ENCODE measurements around the gene XXYLT1. TPM values are rescaled to one million over a fixed set of nuclear protein-coding genes. Genes with fewer than 3 reads are reported as not detected.
A peak's percentile ranks its signal among the peaks of the same experiment; 100 is the strongest.

XXYLT1 gene
- total and polyA plus RNA-seq, 9 donors, result 17.2 to 30.7 (median 23.9) TPM

GRCh38 chr3:195170496-195170895 is 100.5 kb downstream of the XXYLT1 start:
- Histone ChIP-seq H3K27ac (ENCODE audit: low read length) (no peak overlapping the region), H3K4me3 (ENCODE audit: low read length) (no peak overlapping the region)

GRCh38 chr3:195169011-195169649 is 101.8 kb downstream of the XXYLT1 start:
- H3K36me3 ChIP-seq (ENCODE audit: control insufficient read depth, insufficient read depth, low read length), result no peaks in the 10 kb centered on the region
- no peaks in the 10 kb centered on the region for H3K27me3 ChIP-seq (ENCODE audit: control insufficient read depth, insufficient read depth, low read length)
- no peaks in the 10 kb centered on the region for H3K9me3 ChIP-seq (replicated peaks; ENCODE audit: control insufficient read depth, low read depth, low read length)
- peaks cover 24% of the 10 kb centered on the region for H3K4me1 ChIP-seq (ENCODE audit: control insufficient read depth, insufficient read depth, low read length)
- 66% methylated on average over 17 of the region's 23 CpGs for WGBS (ENCODE audit: insufficient coverage)
- no peak overlapping the region for H3K27ac ChIP-seq (ENCODE audit: low read length)
- no peak overlapping the region for H3K4me3 ChIP-seq (ENCODE audit: low read length)
- DNase-seq, result no peak

More at GRCh38 chr3:195170496-195170895, 100.5 kb downstream of the XXYLT1 start:
- DNase-seq, result peak; percentile 40
- WGBS (ENCODE audit: insufficient coverage), result 79% methylated on average over 4 of the region's 5 CpGs
- H3K27me3 ChIP-seq (ENCODE audit: control insufficient read depth, insufficient read depth, low read length), result no peaks in the 10 kb centered on the region
- H3K36me3 ChIP-seq (ENCODE audit: control insufficient read depth, insufficient read depth, low read length), result peaks cover 2% of the 10 kb centered on the region
- peaks cover 24% of the 10 kb centered on the region for H3K4me1 ChIP-seq (ENCODE audit: control insufficient read depth, insufficient read depth, low read length)
- no peaks in the 10 kb centered on the region for H3K9me3 ChIP-seq (replicated peaks; ENCODE audit: control insufficient read depth, low read depth, low read length)

- Histone ChIP-seq H3K27me3 (ENCODE audit: control insufficient read depth, insufficient read depth, low read length) (no peaks in the 10 kb centered on the region), H3K4me3 (ENCODE audit: low read length) (no peak overlapping the region), H3K27ac (ENCODE audit: low read length) (no peak overlapping the region), H3K9me3 (replicated peaks; ENCODE audit: control insufficient read depth, low read depth, low read length) (no peaks in the 10 kb centered on the region), H3K4me1 (ENCODE audit: control insufficient read depth, insufficient read depth, low read length) (peaks cover 21% of the 10 kb centered on the region), H3K36me3 (ENCODE audit: control insufficient read depth, insufficient read depth, low read length) (no peaks in the 10 kb centered on the region)
- DNase-seq, result no peak
- no CpG with 5 or more reads among the region's 6 CpGs for WGBS (ENCODE audit: insufficient coverage)
Measured at GRCh38 chr3:195168009-195168762, 102.8 kb downstream of the XXYLT1 start.

- Histone ChIP-seq H3K9me3 (replicated peaks; ENCODE audit: control insufficient read depth, low read depth, low read length) (no peaks in the 10 kb centered on the region), H3K36me3 (ENCODE audit: control insufficient read depth, insufficient read depth, low read length) (no peaks in the 10 kb centered on the region), H3K4me1 (ENCODE audit: control insufficient read depth, insufficient read depth, low read length) (peaks cover 27% of the 10 kb centered on the region), H3K27ac (ENCODE audit: low read length) (no peak overlapping the region), H3K27me3 (ENCODE audit: control insufficient read depth, insufficient read depth, low read length) (no peaks in the 10 kb centered on the region), H3K4me3 (ENCODE audit: low read length) (no peak overlapping the region)
- WGBS (ENCODE audit: insufficient coverage), result no CpG with 5 or more reads among the region's 1 CpG
- no peak for DNase-seq
Measured at GRCh38 chr3:195165790-195166189, 105.2 kb downstream of the XXYLT1 start.

- H3K4me1 ChIP-seq (ENCODE audit: control insufficient read depth, insufficient read depth, low read length), result peaks cover 29% of the 10 kb centered on the region
- no peaks in the 10 kb centered on the region for H3K9me3 ChIP-seq (replicated peaks; ENCODE audit: control insufficient read depth, low read depth, low read length)
- DNase-seq, result no peak
- no peaks in the 10 kb centered on the region for H3K27me3 ChIP-seq (ENCODE audit: control insufficient read depth, insufficient read depth, low read length)
- 91% methylated on average over 4 of the region's 7 CpGs for WGBS (ENCODE audit: insufficient coverage)
- H3K4me3 ChIP-seq (ENCODE audit: low read length), result no peak overlapping the region
- no peaks in the 10 kb centered on the region for H3K36me3 ChIP-seq (ENCODE audit: control insufficient read depth, insufficient read depth, low read length)
- H3K27ac ChIP-seq (ENCODE audit: low read length), result no peak overlapping the region
Measured at GRCh38 chr3:195165265-195165609, 105.7 kb downstream of the XXYLT1 start.

GRCh38 chr3:195164573-195165264 is 106.2 kb downstream of the XXYLT1 start:
- DNase-seq, result no peak
- Histone ChIP-seq H3K36me3 (ENCODE audit: control insufficient read depth, insufficient read depth, low read length) (no peaks in the 10 kb centered on the region), H3K27ac (ENCODE audit: low read length) (no peak overlapping the region), H3K4me3 (ENCODE audit: low read length) (no peak overlapping the region), H3K4me1 (ENCODE audit: control insufficient read depth, insufficient read depth, low read length) (peaks cover 34% of the 10 kb centered on the region), H3K27me3 (ENCODE audit: control insufficient read depth, insufficient read depth, low read length) (no peaks in the 10 kb centered on the region), H3K9me3 (replicated peaks; ENCODE audit: control insufficient read depth, low read depth, low read length) (no peaks in the 10 kb centered on the region)
- 91% methylated on average over 5 of the region's 6 CpGs for WGBS (ENCODE audit: insufficient coverage)

GRCh38 chr3:195163719-195164572 is 107.0 kb downstream of the XXYLT1 start:
- Histone ChIP-seq H3K27me3 (ENCODE audit: control insufficient read depth, insufficient read depth, low read length) (no peaks in the 10 kb centered on the region), H3K36me3 (ENCODE audit: control insufficient read depth, insufficient read depth, low read length) (no peaks in the 10 kb centered on the region), H3K4me1 (ENCODE audit: control insufficient read depth, insufficient read depth, low read length) (peaks cover 41% of the 10 kb centered on the region), H3K27ac (ENCODE audit: low read length) (no peak overlapping the region), H3K4me3 (ENCODE audit: low read length) (no peak overlapping the region), H3K9me3 (replicated peaks; ENCODE audit: control insufficient read depth, low read depth, low read length) (no peaks in the 10 kb centered on the region)
- 83% methylated on average over 5 of the region's 7 CpGs for WGBS (ENCODE audit: insufficient coverage)
- DNase-seq, result no peak

- peak; percentile 60 for DNase-seq
- WGBS (ENCODE audit: insufficient coverage), result 0% methylated on average over 1 of the region's 5 CpGs
- no peaks in the 10 kb centered on the region for H3K36me3 ChIP-seq (ENCODE audit: control insufficient read depth, insufficient read depth, low read length)
- peaks cover 42% of the 10 kb centered on the region for H3K4me1 ChIP-seq (ENCODE audit: control insufficient read depth, insufficient read depth, low read length)
- no peaks in the 10 kb centered on the region for H3K9me3 ChIP-seq (replicated peaks; ENCODE audit: control insufficient read depth, low read depth, low read length)
- peak overlapping the region; percentile 70 for H3K27ac ChIP-seq (ENCODE audit: low read length)
- H3K27me3 ChIP-seq (ENCODE audit: control insufficient read depth, insufficient read depth, low read length), result no peaks in the 10 kb centered on the region
- no peak overlapping the region for H3K4me3 ChIP-seq (ENCODE audit: low read length)
Measured at GRCh38 chr3:195162816-195163215, 108.1 kb downstream of the XXYLT1 start.

- DNase-seq, result peak; percentile 87
- H3K4me1 ChIP-seq (ENCODE audit: control insufficient read depth, insufficient read depth, low read length), result peaks cover 47% of the 10 kb centered on the region
Measured at GRCh38 chr3:195162033-195162669, 108.8 kb downstream of the XXYLT1 start.

More at GRCh38 chr3:195162033-195162669, 108.8 kb downstream of the XXYLT1 start:
- H3K36me3 ChIP-seq (ENCODE audit: control insufficient read depth, insufficient read depth, low read length), result no peaks in the 10 kb centered on the region
- 41% methylated on average over 11 of the region's 15 CpGs for WGBS (ENCODE audit: insufficient coverage)
- H3K4me3 ChIP-seq (ENCODE audit: low read length), result no peak overlapping the region
- H3K27me3 ChIP-seq (ENCODE audit: control insufficient read depth, insufficient read depth, low read length), result no peaks in the 10 kb centered on the region
- H3K9me3 ChIP-seq (replicated peaks; ENCODE audit: control insufficient read depth, low read depth, low read length), result no peaks in the 10 kb centered on the region
- H3K27ac ChIP-seq (ENCODE audit: low read length), result peak overlapping the region; percentile 70

All from muscle of leg (tissue), 11 donors.